Stimulated activated CD8-positive, alpha-beta memory T cell treated with anti-CD3 and anti-CD28 coated beads, Interleukin-2, amount 100 ng/mL, for 48 hours (primary cell): Measurements from ENCODE around the gene PRKD1.

Experiments
- DNase-seq, 2 donors: peaks; one replicate each; pipeline ENCODE4 v3.0.0-alpha.2; 2020; ENCODE audit warnings: low read depth in 2 of 2

Gene PRKD1

GRCh38 chr14:29674566-29675285 is 252.9 kb downstream of the PRKD1 start:
- no peak for DNase-seq

GRCh38 chr14:29672831-29673230 is 254.8 kb downstream of the PRKD1 start:
- DNase-seq: no peak

GRCh38 chr14:29671034-29671433 is 256.6 kb downstream of the PRKD1 start:
- DNase-seq: no peak

- no peak for DNase-seq
Observed at GRCh38 chr14:29668201-29668600, 259.4 kb downstream of the PRKD1 start.

- no peak for DNase-seq
Observed at GRCh38 chr14:29664515-29664914, 263.1 kb downstream of the PRKD1 start.

GRCh38 chr14:29663281-29663801 is 264.3 kb downstream of the PRKD1 start:
- no peak for DNase-seq

- DNase-seq: no peak
Observed at GRCh38 chr14:29654901-29655550, 272.6 kb downstream of the PRKD1 start.

GRCh38 chr14:29653303-29653702 is 274.3 kb downstream of the PRKD1 start:
- no peak for DNase-seq

GRCh38 chr14:29652571-29652970 is 275.1 kb downstream of the PRKD1 start:
- DNase-seq: no peak

GRCh38 chr14:29650554-29651269 is 276.9 kb downstream of the PRKD1 start:
- no peak for DNase-seq

- DNase-seq: no peak
Observed at GRCh38 chr14:29649170-29649569, 278.5 kb downstream of the PRKD1 start.

GRCh38 chr14:29648045-29648444 is 279.6 kb downstream of the PRKD1 start:
- DNase-seq: no peak

GRCh38 chr14:29645117-29645516 is 282.5 kb downstream of the PRKD1 start:
- DNase-seq: no peak

- DNase-seq: no peak
Observed at GRCh38 chr14:29643433-29644211, 284.0 kb downstream of the PRKD1 start.

- DNase-seq: no peak
Observed at GRCh38 chr14:29637411-29637810, 290.2 kb downstream of the PRKD1 start.

- DNase-seq: no peak
Observed at GRCh38 chr14:29636870-29637269, 290.8 kb downstream of the PRKD1 start.

GRCh38 chr14:29630566-29631160 is 297.0 kb downstream of the PRKD1 start:
- no peak for DNase-seq

- DNase-seq: no peak
Observed at GRCh38 chr14:29629839-29630238, 297.8 kb downstream of the PRKD1 start.

GRCh38 chr14:29627137-29627536 is 300.5 kb downstream of the PRKD1 start:
- DNase-seq: no peak

- no peak for DNase-seq
Observed at GRCh38 chr14:29618323-29619067, 309.2 kb downstream of the PRKD1 start.

- no peak for DNase-seq
Observed at GRCh38 chr14:29616922-29617321, 310.7 kb downstream of the PRKD1 start.
